ENCODE results near the gene DLX3. TPM values are rescaled to one million over a fixed set of nuclear protein-coding genes. Genes with fewer than 3 reads are reported as not detected.
"Not testable (repeated sequence)": the region's sequence is repeated elsewhere in the genome, so short reads cannot be mapped to it uniquely, and the experiment has no call there.

The DLX3 gene
- polyA plus RNA-seq, 1 donor from 2014 or later: not detected

GRCh38 chr17:50043290-50044148 lies 48.5 kb upstream of the DLX3 start:
- no peak overlapping the region for H3K4me3 ChIP-seq (ENCODE audit: low read length)
- H3K27ac ChIP-seq (ENCODE audit: low read length): no peak overlapping the region
- H3K79me2 ChIP-seq (replicated peaks; ENCODE audit: insufficient read depth, low read length): no peaks in the 10 kb centered on the region
- H2AFZ ChIP-seq (ENCODE audit: low read depth, low read length): no peak overlapping the region
- no peaks in the 10 kb centered on the region for H3K27me3 ChIP-seq (ENCODE audit: insufficient read depth, low read depth, low read length)
- no peaks in the 10 kb centered on the region for H4K20me1 ChIP-seq (ENCODE audit: insufficient read depth)
- no peak overlapping the region for H3K9ac ChIP-seq (ENCODE audit: low read length)
- no peaks in the 10 kb centered on the region for H3K36me3 ChIP-seq (ENCODE audit: insufficient read depth, low read length)
- no peaks in the 10 kb centered on the region for H3F3A ChIP-seq (ENCODE audit: insufficient read depth, low read length, poor library complexity, severe bottlenecking)
- H3K9me2 ChIP-seq (ENCODE audit: insufficient read depth, low read length): no peaks in the 10 kb centered on the region
- H3K9me3 ChIP-seq (ENCODE audit: low read length): no peaks in the 10 kb centered on the region
- H3K4me2 ChIP-seq (ENCODE audit: low read length): no peak overlapping the region
- no peak for TF ChIP-seq SMC3 (conservative IDR thresholded peaks at IDR 0.05; ENCODE audit: poor library complexity)
- no peak for TF ChIP-seq RAD21 (conservative IDR thresholded peaks at IDR 0.05)
- no peak for TF ChIP-seq POLR2AphosphoS5 (IDR thresholded peaks at IDR 0.05)
- TF ChIP-seq REST (IDR thresholded peaks at IDR 0.05; ENCODE audit: borderline replicate concordance): no peak
- TF ChIP-seq MXI1 (conservative IDR thresholded peaks at IDR 0.05; ENCODE audit: poor library complexity, severe bottlenecking): no peak
- no peak for TF ChIP-seq EZH2 (IDR thresholded peaks at IDR 0.05; ENCODE audit: borderline replicate concordance, insufficient read depth, low read length, poor library complexity, severe bottlenecking)

- Histone ChIP-seq H3K27ac (ENCODE audit: low read length) (no peak overlapping the region), H3K9me2 (ENCODE audit: insufficient read depth, low read length) (no peaks in the 10 kb centered on the region), H3K36me3 (ENCODE audit: insufficient read depth, low read length) (no peaks in the 10 kb centered on the region), H3K9me3 (ENCODE audit: low read length) (no peaks in the 10 kb centered on the region), H3K27me3 (ENCODE audit: insufficient read depth, low read depth, low read length) (no peaks in the 10 kb centered on the region), H3K9ac (ENCODE audit: low read length) (no peak overlapping the region), H3K4me3 (ENCODE audit: low read length) (no peak overlapping the region), H3F3A (ENCODE audit: insufficient read depth, low read length, poor library complexity, severe bottlenecking) (no peaks in the 10 kb centered on the region), H3K4me2 (ENCODE audit: low read length) (no peak overlapping the region), H2AFZ (ENCODE audit: low read depth, low read length) (no peak overlapping the region), H4K20me1 (ENCODE audit: insufficient read depth) (no peaks in the 10 kb centered on the region), H3K79me2 (replicated peaks; ENCODE audit: insufficient read depth, low read length) (no peaks in the 10 kb centered on the region)
- TF ChIP-seq CTCF (IDR thresholded peaks at IDR 0.05; ENCODE audit: poor library complexity, severe bottlenecking) (no peak), SMC3 (conservative IDR thresholded peaks at IDR 0.05; ENCODE audit: poor library complexity) (no peak), EP300 (conservative IDR thresholded peaks at IDR 0.05; ENCODE audit: poor library complexity, severe bottlenecking) (no peak), EZH2 (IDR thresholded peaks at IDR 0.05; ENCODE audit: borderline replicate concordance, insufficient read depth, low read length, poor library complexity, severe bottlenecking) (no peak), POLR2AphosphoS5 (IDR thresholded peaks at IDR 0.05) (no peak), RAD21 (conservative IDR thresholded peaks at IDR 0.05) (no peak), MXI1 (conservative IDR thresholded peaks at IDR 0.05; ENCODE audit: poor library complexity, severe bottlenecking) (no peak), REST (IDR thresholded peaks at IDR 0.05; ENCODE audit: borderline replicate concordance) (no peak), TAF1 (IDR thresholded peaks at IDR 0.05; ENCODE audit: low read depth) (no peak)
These were observed 47.2 kb upstream of the DLX3 start for GRCh38 chr17:50042211-50042610.

GRCh38 chr17:50040496-50040895 lies 45.5 kb upstream of the DLX3 start:
- H2AFZ ChIP-seq (ENCODE audit: low read depth, low read length); H3K4me2 ChIP-seq (ENCODE audit: low read length); H3K9me3 ChIP-seq (ENCODE audit: low read length); H4K20me1 ChIP-seq (ENCODE audit: insufficient read depth); H3K27ac ChIP-seq (ENCODE audit: low read length); H3K9ac ChIP-seq (ENCODE audit: low read length); H3K4me3 ChIP-seq (ENCODE audit: low read length); H3K79me2 ChIP-seq (replicated peaks; ENCODE audit: insufficient read depth, low read length); H3K36me3 ChIP-seq (ENCODE audit: insufficient read depth, low read length); H3K9me2 ChIP-seq (ENCODE audit: insufficient read depth, low read length); H3K27me3 ChIP-seq (ENCODE audit: insufficient read depth, low read depth, low read length); H3F3A ChIP-seq (ENCODE audit: insufficient read depth, low read length, poor library complexity, severe bottlenecking): not testable (repeated sequence)

All from neural cell (in vitro differentiated cells).